AG04450 (cell line): ENCODE data around the gene TIGD3. TPM values are rescaled to one million over a fixed set of nuclear protein-coding genes. Genes with fewer than 3 reads are reported as not detected.

Experiments used
- CTCF ChIA-PET: fragments of 300-600, 350-600 bp; formaldehyde crosslinking; extraction: SDS; loops from one replicate; lab custom pipeline; 2022; ENCODE audit warnings: antibody characterized with exemption, inconsistent platforms; lab: Charles Lee
- POLR2A ChIA-PET: fragments of 350-600 bp; formaldehyde crosslinking; extraction: SDS; loops from one replicate; lab custom pipeline; 2021; ENCODE audit warnings: antibody characterized with exemption, inconsistent platforms; lab: Yijun Ruan, JAX
- DNase-seq: peaks from one replicate; pipeline ENCODE4 v3.0.0-alpha.2; 2011; ENCODE audit warnings: low read depth, low spot score
- H3K27ac ChIP-seq: one replicate; pipeline ENCODE4 v1.5.1; 2012; ENCODE audit warnings: low read depth, low read length, control low read depth
- H3K27me3 ChIP-seq: one replicate; pipeline ENCODE4 v1.6.0; 2012; ENCODE audit warnings: low read length; ENCODE audit not compliant: control insufficient read depth, insufficient read depth
- H3K4me3 ChIP-seq: 2 replicates; pipeline ENCODE4 v1.5.1; 2011; ENCODE audit warnings: mild to moderate bottlenecking, low read depth, low read length, control low read depth
- H3K9me3 ChIP-seq: 2 replicates; pipeline ENCODE4 v1.5.1; 2012; ENCODE audit warnings: low read length; ENCODE audit not compliant: control insufficient read depth, insufficient read depth
- CTCF ChIP-seq: IDR thresholded peaks from 2 replicates; pipeline ENCODE4 v1.5.1; 2011; ENCODE audit warnings: low read depth, low read length, control low read depth, inconsistent platforms
- polyA plus RNA-seq: library from polyadenylated mRNA; depleted of rRNA; stranded (reverse); fragments of >200 nt; gene quantifications from 2 replicates; pipeline ENCODE4 v1.2.3, GENCODE V29; 2011

TIGD3 gene
- polyA plus RNA-seq, 1 experiment, result 0.07 TPM

- no peak overlapping the region for H3K4me3 ChIP-seq
- no peaks in the 10 kb centered on the region; the same call in 1 of the 2 replicates for H3K9me3 ChIP-seq
- TF ChIP-seq CTCF, result no peak
- no peak for DNase-seq
- peak overlapping the region; percentile 99 for H3K27ac ChIP-seq
- H3K27me3 ChIP-seq, result no peaks in the 10 kb centered on the region
- ChIA-PET CTCF (interaction anchor here (0.5 to 1.0 kb wide), 2 partner anchors 157 to 188 kb away, joined by 3 to 5 read pairs; partner anchors contain the start of gene FAM89B), POLR2A (interaction anchor here (0.9 to 5.2 kb wide), 2 partner anchors 38 to 39 kb away, joined by 3 to 50 read pairs; partner anchors contain the start of gene NEAT1)
These were observed 29.8 kb downstream of the TIGD3 start for GRCh38 chr11:65384301-65384889.

- Histone ChIP-seq H3K4me3 (peak within 1 kb of the TSS; percentile 88), H3K27me3 (no peaks in the 10 kb centered on the region), H3K27ac (peak within 1 kb of the TSS; percentile 81), H3K9me3 (no peaks in the 10 kb centered on the region; the same call in 1 of the 2 replicates)
- TF ChIP-seq CTCF, result no peak
- ChIA-PET POLR2A (interaction anchor here (1.2 to 1.7 kb wide), 2 partner anchors 37 to 113 kb away, joined by 8 to 10 read pairs; partner anchors contain the start of genes MALAT1 and NEAT1), CTCF (interaction anchor here (0.6 to 1.9 kb wide), 2 partner anchors 26 to 30 kb away, joined by 3 to 10 read pairs; no protein-coding TSS in a partner anchor)
- DNase-seq, result no peak
These were observed 32.0 kb downstream of the TIGD3 start, which contains the start of gene FRMD8 for GRCh38 chr11:65386307-65387140. Gene FRMD8, plus strand, starts transcription at chr11:65386637. Its CDS starts 400 bp downstream, at chr11:65387037.

GRCh38 chr11:65388731-65389130 is 34.2 kb downstream of the TIGD3 start:
- CTCF ChIA-PET, result interaction anchor here (0.5 kb wide), 1 partner anchor 44 kb away, joined by 3 read pairs; no protein-coding TSS in a partner anchor
- Histone ChIP-seq H3K27ac (peak overlapping the region; percentile 47), H3K27me3 (no peaks in the 10 kb centered on the region), H3K9me3 (no peaks in the 10 kb centered on the region; the same call in 1 of the 2 replicates), H3K4me3 (no peak overlapping the region)
- no peak for TF ChIP-seq CTCF
- DNase-seq, result no peak
- POLR2A ChIA-PET, result interaction anchor here (0.6 to 1.2 kb wide), 3 partner anchors 28 to 119 kb away, joined by 3 to 4 read pairs (median 3); partner anchors contain the start of gene NEAT1

- Histone ChIP-seq H3K9me3 (no peaks in the 10 kb centered on the region; the same call in 1 of the 2 replicates), H3K27me3 (no peaks in the 10 kb centered on the region), H3K4me3 (no peak overlapping the region), H3K27ac (no peak overlapping the region)
- no peak for DNase-seq
- TF ChIP-seq CTCF, result no peak
- POLR2A ChIA-PET, result interaction anchor here (0.5 to 1.2 kb wide), 2 partner anchors 8 to 27 kb away, joined by 3 to 4 read pairs; no protein-coding TSS in a partner anchor
- CTCF ChIA-PET, result interaction anchor here (0.6 to 3.2 kb wide), 2 partner anchors 26 to 41 kb away, joined by 3 to 18 read pairs; no protein-coding TSS in a partner anchor
These were observed 34.9 kb downstream of the TIGD3 start for GRCh38 chr11:65389294-65389980.
